ENCODE data around the gene SAMHD1. TPM values are rescaled to one million over a fixed set of nuclear protein-coding genes. Genes with fewer than 3 reads are reported as not detected.
A peak's percentile ranks its signal among the peaks of the same experiment; 100 is the strongest.

SAMHD1 gene
- total and polyA plus RNA-seq, 2 donors (not counting 1 experiment from before 2014, with no cell fraction given), result 25.9 to 47.2 TPM

DNA sequence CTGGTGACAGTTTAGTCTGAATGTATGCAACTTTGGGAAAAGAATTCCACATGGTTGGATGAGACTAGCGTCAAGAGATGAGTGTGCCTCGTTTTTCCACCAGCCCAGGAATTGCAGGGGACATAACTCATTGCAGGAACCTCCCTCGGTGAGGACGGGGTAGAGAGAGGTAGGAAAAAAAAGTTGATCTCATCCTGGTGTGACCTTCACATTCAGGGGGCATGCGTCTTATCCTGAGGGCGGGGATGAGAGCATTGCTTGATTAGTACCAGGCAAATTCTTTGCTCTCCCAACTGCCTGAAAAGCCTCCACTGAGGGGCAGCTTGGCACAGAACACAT lies 63.8 kb downstream of the SAMHD1 start:
- peak overlapping the region; percentile 88 for H3K4me2 ChIP-seq (ENCODE audit: extremely low read depth, insufficient read depth, low read length)
- H4K20me1 ChIP-seq (ENCODE audit: control insufficient read depth, extremely low read depth, insufficient read depth, low read length), result no peaks in the 10 kb centered on the region
- DNase-seq (ENCODE audit: low read depth in 2 of 2), result no peak
- peaks cover 6% of the 10 kb centered on the region for H3K4me1 ChIP-seq (ENCODE audit: control insufficient read depth, extremely low read depth, insufficient read depth, low read length)
- H3K27me3 ChIP-seq (ENCODE audit: control insufficient read depth, insufficient read depth, low read length), result no peaks in the 10 kb centered on the region
- H3K79me2 ChIP-seq (ENCODE audit: control insufficient read depth, insufficient read depth, low read length), result no peaks in the 10 kb centered on the region
- H3K9me3 ChIP-seq (ENCODE audit: control insufficient read depth, insufficient read depth, low read depth, low read length), result no peaks in the 10 kb centered on the region
- no peaks in the 10 kb centered on the region for H3K36me3 ChIP-seq (ENCODE audit: control insufficient read depth, insufficient read depth, low read length)
- TF ChIP-seq, protein P1, sequence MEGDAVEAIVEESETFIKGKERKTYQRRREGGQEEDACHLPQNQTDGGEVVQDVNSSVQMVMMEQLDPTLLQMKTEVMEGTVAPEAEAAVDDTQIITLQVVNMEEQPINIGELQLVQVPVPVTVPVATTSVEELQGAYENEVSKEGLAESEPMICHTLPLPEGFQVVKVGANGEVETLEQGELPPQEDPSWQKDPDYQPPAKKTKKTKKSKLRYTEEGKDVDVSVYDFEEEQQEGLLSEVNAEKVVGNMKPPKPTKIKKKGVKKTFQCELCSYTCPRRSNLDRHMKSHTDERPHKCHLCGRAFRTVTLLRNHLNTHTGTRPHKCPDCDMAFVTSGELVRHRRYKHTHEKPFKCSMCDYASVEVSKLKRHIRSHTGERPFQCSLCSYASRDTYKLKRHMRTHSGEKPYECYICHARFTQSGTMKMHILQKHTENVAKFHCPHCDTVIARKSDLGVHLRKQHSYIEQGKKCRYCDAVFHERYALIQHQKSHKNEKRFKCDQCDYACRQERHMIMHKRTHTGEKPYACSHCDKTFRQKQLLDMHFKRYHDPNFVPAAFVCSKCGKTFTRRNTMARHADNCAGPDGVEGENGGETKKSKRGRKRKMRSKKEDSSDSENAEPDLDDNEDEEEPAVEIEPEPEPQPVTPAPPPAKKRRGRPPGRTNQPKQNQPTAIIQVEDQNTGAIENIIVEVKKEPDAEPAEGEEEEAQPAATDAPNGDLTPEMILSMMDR (conservative IDR thresholded peaks at IDR 0.05 in 1 of 2, IDR thresholded peaks at IDR 0.05 in 1 of 2; ENCODE audit: low read depth in 1 of 2, low read length in 2 of 2), result no peak
- no peak for TF ChIP-seq EZH2 (IDR thresholded peaks at IDR 0.05; ENCODE audit: low read length, missing control alignments)
- H3K27ac ChIP-seq (ENCODE audit: insufficient read depth, low read length), result no peak overlapping the region
- H2AFZ ChIP-seq (ENCODE audit: low read length), result peak overlapping the region; percentile 74
- no peak overlapping the region for H3K9ac ChIP-seq (ENCODE audit: insufficient read depth, low read length)
- peak overlapping the region in 1 of 4 experiments; percentile 36 for H3K4me3 ChIP-seq (replicated peaks in 1 of 4; ENCODE audit: control extremely low read depth in 1 of 4, insufficient read depth in 1 of 4, low read depth in 3 of 4, low read length in 4 of 4)

DNA sequence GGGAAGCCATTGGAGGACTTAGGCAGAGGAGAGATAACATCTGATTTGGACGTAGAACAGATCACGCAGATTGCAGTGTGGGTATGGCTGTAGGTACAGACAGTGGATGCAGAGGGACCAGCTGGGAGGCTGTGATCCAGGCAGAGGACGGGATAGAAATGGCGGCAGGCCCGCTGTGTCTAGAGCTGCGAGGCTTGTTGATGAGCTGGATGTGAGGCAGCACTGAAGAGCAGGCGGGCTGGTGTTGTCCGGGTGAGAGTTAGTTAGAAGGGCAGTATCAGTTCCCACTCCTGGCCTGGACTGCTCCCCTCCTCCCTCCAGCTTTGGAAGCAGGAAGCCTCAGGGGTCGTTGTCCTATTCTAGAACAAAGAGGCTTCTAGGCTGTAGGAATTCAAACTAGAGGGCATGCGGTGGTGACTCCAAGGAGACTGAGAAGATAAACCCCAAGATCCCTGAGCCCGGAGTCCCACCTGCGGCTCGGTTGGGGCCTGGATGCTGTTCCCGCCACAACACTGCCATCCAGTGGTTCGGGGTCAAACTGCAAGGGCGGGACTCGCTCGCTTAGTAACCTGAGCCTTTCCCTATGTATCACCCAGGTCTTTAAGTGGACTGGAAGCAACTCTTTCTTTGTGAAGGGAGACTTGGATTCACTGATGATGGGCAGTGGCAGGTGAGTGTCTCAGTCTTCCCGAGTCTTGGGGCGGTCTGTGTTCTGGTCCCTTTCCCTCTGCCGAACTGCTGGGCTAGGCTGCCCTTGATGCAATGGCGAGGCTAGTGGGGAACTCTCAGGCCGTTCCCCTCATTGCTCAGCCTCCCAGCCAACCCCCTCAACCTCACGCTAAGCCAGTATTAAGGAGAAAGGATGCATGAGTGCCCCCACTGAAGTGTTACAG lies 64.4 kb downstream of the SAMHD1 start:
- Histone ChIP-seq H3K4me3 (replicated peaks in 1 of 4; ENCODE audit: control extremely low read depth in 1 of 4, insufficient read depth in 1 of 4, low read depth in 3 of 4, low read length in 4 of 4) (peak overlapping the region in 1 of 4 experiments; percentile 36), H3K4me2 (ENCODE audit: extremely low read depth, insufficient read depth, low read length) (peak overlapping the region; percentile 88), H3K27me3 (ENCODE audit: control insufficient read depth, insufficient read depth, low read length) (no peaks in the 10 kb centered on the region), H3K36me3 (ENCODE audit: control insufficient read depth, insufficient read depth, low read length) (no peaks in the 10 kb centered on the region), H2AFZ (ENCODE audit: low read length) (peak overlapping the region; percentile 74), H3K9me3 (ENCODE audit: control insufficient read depth, insufficient read depth, low read depth, low read length) (no peaks in the 10 kb centered on the region), H3K9ac (ENCODE audit: insufficient read depth, low read length) (no peak overlapping the region), H3K27ac (ENCODE audit: insufficient read depth, low read length) (no peak overlapping the region), H3K4me1 (ENCODE audit: control insufficient read depth, extremely low read depth, insufficient read depth, low read length) (peaks cover 6% of the 10 kb centered on the region), H4K20me1 (ENCODE audit: control insufficient read depth, extremely low read depth, insufficient read depth, low read length) (no peaks in the 10 kb centered on the region), H3K79me2 (ENCODE audit: control insufficient read depth, insufficient read depth, low read length) (no peaks in the 10 kb centered on the region)
- DNase-seq (ENCODE audit: low read depth in 2 of 2), result peak; percentile 62 to 74
- TF ChIP-seq EZH2 (IDR thresholded peaks at IDR 0.05; ENCODE audit: low read length, missing control alignments), result no peak
- TF ChIP-seq, protein P1 (conservative IDR thresholded peaks at IDR 0.05 in 1 of 2, IDR thresholded peaks at IDR 0.05 in 1 of 2; ENCODE audit: low read depth in 1 of 2, low read length in 2 of 2), result peak; percentile 96 to 99

DNA sequence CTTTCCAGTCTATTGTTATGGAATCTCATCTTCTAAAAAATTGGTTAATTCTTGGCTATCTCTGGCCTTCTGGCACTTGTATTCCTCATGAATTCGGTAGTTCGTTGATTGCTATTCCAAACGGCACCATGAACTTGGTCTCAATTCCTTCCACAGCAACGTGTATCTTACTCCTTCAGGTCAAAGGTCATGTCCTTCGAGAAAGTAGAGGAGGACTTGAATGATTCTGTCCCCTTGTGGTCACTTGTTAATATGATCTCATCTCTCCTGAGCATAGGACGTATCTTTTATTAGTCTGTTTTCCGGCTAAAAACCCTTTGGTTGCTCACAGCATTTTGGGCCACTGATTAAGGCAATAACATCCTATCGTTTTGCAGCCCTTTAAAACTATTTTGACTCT lies 66.2 kb downstream of the SAMHD1 start:
- TF ChIP-seq EZH2 (IDR thresholded peaks at IDR 0.05; ENCODE audit: low read length, missing control alignments), result no peak
- TF ChIP-seq, protein P1 (conservative IDR thresholded peaks at IDR 0.05 in 1 of 2, IDR thresholded peaks at IDR 0.05 in 1 of 2; ENCODE audit: low read depth in 1 of 2, low read length in 2 of 2), result peak in 1 of 2 donors; percentile 20

More for the DNA sequence above, 66.2 kb downstream of the SAMHD1 start:
- H3K4me3 ChIP-seq (replicated peaks in 1 of 4; ENCODE audit: control extremely low read depth in 1 of 4, insufficient read depth in 1 of 4, low read depth in 3 of 4, low read length in 4 of 4), result no peak overlapping the region
- H3K27ac ChIP-seq (ENCODE audit: insufficient read depth, low read length), result no peak overlapping the region
- no peaks in the 10 kb centered on the region for H3K79me2 ChIP-seq (ENCODE audit: control insufficient read depth, insufficient read depth, low read length)
- no peaks in the 10 kb centered on the region for H3K36me3 ChIP-seq (ENCODE audit: control insufficient read depth, insufficient read depth, low read length)
- H3K9ac ChIP-seq (ENCODE audit: insufficient read depth, low read length), result no peak overlapping the region
- DNase-seq (ENCODE audit: low read depth in 2 of 2), result peak in 1 of 2 donors; percentile 29
- H3K4me2 ChIP-seq (ENCODE audit: extremely low read depth, insufficient read depth, low read length), result no peak overlapping the region
- H3K9me3 ChIP-seq (ENCODE audit: control insufficient read depth, insufficient read depth, low read depth, low read length), result no peaks in the 10 kb centered on the region
- H4K20me1 ChIP-seq (ENCODE audit: control insufficient read depth, extremely low read depth, insufficient read depth, low read length), result no peaks in the 10 kb centered on the region
- H2AFZ ChIP-seq (ENCODE audit: low read length), result no peak overlapping the region
- no peaks in the 10 kb centered on the region for H3K27me3 ChIP-seq (ENCODE audit: control insufficient read depth, insufficient read depth, low read length)
- peaks cover 6% of the 10 kb centered on the region for H3K4me1 ChIP-seq (ENCODE audit: control insufficient read depth, extremely low read depth, insufficient read depth, low read length)

Data from fibroblast of lung (primary cell).